NCI-H2196 treated with DMSO at 0.1 percent for 48 hours (cell line): ENCODE data around the gene UGP2.
"Not testable (repeated sequence)": the region's sequence is repeated elsewhere in the genome, so short reads cannot be mapped to it uniquely, and the experiment has no call there.

Experiments
- DNase-seq: peaks from one replicate; lab custom pipeline; 2025; ENCODE audit not compliant: unreplicated experiment; lab: John Stamatoyannopoulos, UW

UGP2 gene

DNA sequence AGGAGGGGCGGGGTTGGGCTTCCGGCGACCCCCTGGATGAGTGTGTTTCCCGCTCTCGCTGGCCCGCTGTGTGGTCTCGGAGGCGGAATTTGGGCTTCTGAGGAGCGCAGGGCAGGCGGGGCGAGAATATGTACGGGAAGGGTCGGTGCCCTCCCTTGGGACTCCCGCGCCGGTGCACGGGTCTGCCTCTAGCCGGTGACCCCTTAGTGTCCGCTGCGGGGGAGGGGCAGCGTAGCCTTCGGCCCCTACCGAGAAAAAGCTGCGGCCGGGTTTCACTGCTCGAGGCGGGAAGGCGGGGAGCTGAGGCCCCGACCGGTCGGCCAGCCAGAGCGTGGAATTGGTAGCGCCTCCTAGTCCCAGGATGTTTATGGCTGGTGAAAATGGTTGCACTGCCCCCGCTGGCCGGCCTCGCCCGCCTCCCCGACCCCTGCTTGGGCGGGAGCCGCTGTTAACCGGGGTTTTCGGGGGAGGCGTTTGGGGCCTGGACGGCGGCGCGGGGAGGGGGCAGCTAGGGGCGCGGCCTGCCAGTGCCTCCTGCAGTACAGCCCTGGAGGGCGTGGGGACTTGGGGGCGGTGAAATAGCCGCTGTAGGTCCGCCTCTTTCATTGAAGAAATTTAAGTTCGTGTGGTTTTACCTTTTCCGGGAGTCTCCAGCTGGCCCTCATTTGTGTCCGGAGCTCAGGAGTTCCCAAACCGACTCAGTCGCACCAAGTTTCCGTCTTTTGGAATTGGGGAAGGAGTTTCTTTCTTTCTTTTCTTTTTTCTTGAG lies at the start of gene UGP2:
TSS of gene UGP2 (plus strand) at position 643 of the 769 bp plus-strand sequence. CDS start 290 bp downstream, outside the sequence.
- DNase-seq: peak; percentile 54

DNA sequence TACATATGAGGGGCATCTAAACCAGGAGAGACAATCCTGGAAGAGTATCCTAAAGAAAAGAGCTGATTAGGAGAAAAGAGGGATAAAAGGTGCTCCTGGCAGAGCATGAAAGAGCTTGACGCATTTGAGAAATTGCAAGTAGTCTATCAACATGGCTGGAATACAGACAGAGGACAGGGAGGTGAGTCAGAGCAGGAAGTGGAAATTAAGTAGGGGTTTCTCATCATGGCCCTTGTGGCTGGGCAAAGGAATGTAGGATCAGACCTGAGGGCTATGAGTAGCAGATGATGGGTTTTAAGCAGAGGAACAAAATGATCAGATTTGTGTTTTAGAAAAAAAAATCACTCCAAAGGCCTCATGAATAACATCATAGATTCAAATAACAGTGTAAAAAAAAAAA lies 49.2 kb upstream of the UGP2 start:
- no peak for DNase-seq

DNA sequence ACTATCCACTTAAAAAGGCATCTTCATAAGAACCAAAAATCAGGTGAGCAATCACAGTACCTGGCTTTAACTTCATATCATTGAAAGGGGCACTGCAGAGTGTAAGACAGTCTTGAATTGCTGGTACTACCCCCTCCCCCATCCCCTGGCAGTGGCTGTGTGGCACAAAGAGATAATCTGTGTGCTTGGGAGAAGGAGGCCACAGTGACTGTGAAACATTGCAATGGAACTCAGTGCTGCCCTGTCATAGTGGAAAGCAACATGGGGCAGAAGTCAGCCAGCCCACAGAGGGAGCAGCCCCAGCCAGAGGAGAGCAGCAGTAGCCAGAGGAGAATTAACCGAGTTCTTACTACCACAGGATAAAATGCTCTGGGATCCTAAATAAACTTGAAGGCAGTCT lies 45.3 kb upstream of the UGP2 start:
- DNase-seq: no peak

GRCh38 chr2:63796796-63797195 lies 44.9 kb upstream of the UGP2 start:
- no peak for DNase-seq

DNA sequence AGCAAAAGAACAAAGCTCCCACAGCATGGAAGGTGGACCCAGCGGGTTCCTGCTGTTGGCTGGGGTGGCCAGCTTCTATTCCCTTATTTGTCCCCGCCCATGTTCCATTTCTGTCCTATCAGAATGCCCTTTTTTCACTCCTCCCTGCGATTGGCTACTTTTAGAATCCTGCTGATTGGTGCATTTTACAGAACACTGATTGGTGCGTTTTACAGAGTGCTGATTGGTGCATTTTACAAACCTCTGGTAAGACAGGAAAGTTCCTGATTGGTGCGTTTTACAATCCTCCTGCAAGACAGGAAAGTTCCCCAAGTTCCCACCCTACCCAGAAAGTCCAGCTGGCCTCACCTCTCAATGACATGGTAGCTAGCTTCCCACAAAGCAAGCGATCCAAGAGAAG lies 40.2 kb upstream of the UGP2 start:
- no peak for DNase-seq

- DNase-seq: no peak
Measured at GRCh38 chr2:63805412-63805811, 36.3 kb upstream of the UGP2 start.

DNA sequence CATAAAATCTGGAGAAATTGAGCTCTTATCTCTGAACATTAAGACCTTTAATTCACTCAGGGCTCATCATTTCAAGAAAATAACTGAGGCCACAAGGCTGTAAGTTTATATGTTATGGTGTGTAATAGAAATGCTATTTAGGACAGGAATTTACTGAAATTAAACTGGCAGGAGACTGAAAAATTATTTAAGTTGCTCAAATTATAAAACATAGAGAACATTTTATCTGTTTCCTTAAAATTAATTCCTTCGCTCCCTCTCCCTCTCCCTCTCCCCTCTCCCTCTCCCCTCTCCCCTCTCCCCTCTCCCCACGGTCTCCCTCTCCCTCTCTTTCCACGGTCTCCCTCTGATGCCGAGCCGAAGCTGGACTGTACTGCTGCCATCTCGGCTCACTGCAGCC lies 33.7 kb upstream of the UGP2 start:
- DNase-seq: not testable (repeated sequence)

DNA sequence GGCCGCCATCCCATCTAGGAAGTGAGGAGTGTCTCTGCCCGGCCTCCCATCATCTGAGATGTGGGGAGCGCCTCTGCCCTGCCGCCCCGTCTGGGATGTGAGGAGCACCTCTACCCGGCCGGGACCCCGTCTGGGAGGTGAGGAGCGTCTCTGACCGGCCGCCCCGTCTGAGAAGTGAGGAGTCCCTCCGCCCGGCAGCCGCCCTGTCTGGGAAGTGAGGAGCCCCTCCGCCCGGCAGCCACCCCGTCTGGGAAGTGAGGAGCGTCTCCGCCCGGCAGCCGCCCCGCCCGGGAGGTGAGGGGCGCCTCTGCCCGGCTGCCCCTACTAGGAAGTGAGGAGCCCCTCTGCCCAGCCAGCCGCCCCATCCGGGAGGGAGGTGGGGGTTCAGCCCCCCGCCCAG lies 32.8 kb upstream of the UGP2 start:
- not testable (repeated sequence) for DNase-seq

- DNase-seq: no peak
Measured at GRCh38 chr2:63811063-63811462, 30.6 kb upstream of the UGP2 start.

GRCh38 chr2:63811870-63812269 lies 29.8 kb upstream of the UGP2 start:
- not testable (repeated sequence) for DNase-seq

DNA sequence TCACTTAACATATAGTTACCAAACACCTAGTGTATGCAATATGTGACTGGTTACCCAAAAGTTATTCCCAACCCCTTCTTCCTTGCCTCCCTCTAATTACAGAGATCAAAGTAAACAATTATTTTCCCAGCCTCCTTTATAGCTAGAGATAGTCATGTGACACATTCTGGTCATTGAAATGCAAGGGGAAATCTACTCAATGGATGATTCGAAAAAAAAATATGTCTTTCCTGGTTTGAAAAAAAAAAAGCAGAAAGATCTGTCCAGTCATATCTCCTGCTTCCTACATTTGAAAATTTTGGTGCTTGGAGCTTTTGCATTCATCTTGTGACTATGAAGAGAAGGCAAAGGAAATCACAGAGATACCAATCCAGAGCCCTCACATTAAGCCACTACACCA lies 27.6 kb upstream of the UGP2 start:
- DNase-seq: no peak

DNA sequence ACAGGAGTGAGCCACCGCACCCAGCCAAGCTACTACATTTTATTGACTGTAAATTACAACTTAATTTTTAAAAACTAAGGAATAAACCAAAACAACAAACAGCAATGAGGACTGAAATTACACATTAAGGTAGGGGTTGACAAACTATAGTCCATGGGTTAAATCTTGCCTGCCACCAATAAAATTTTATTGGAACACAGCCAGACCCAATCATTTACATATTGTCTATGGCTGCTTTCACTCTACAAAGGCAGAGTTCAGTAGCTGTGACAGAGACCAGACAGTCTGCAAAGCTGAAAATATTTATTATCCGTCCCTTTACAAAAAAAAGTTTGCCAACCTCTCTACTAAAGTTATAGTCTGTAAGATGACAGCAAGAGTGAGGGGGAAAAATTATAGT lies 24.3 kb upstream of the UGP2 start:
- no peak for DNase-seq

DNA sequence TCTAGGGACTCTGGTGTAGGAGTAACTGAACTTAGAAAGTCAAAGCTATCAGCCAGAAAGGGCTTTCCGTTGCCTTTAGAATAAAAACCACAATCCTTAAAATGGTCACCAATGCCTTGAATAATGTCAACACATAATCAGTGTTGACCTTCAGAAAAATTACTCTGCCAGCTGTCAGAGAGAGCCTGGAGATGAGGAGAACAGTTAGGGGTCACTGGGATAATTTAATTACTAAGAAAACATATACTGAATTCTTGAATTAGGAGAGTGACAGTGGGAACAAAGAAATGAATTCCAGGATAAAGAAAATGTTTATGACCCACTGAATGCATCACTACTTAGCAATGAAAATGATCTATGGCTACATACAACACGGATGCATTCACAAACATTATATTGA lies 23.4 kb upstream of the UGP2 start:
- DNase-seq: no peak

GRCh38 chr2:63819256-63819655 lies 22.4 kb upstream of the UGP2 start:
- DNase-seq: no peak

- no peak for DNase-seq
Measured at GRCh38 chr2:63819765-63820717, 21.7 kb upstream of the UGP2 start.

DNA sequence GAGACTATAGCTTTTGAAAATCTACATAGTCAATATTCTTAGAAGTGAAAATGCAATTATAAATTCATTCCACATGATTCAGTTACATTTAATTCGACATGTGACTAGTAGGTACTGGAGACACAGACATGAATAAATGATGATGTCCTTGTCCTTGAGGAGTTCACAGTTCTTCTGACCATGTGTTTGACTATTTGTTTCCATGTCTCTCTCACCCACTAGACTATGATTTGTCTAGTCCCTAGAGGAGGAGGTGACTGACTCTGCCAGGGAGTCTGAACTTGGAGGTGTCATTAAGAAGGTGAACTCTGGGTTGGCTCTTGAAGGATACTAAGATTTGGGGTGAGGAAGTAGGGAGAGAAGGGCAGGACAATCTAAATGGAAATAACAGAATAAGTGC lies 20.7 kb upstream of the UGP2 start:
- no peak for DNase-seq

- no peak for DNase-seq
Measured at GRCh38 chr2:63821396-63821795, 20.3 kb upstream of the UGP2 start.

GRCh38 chr2:63822478-63822877 lies 19.2 kb upstream of the UGP2 start:
- DNase-seq: no peak

DNA sequence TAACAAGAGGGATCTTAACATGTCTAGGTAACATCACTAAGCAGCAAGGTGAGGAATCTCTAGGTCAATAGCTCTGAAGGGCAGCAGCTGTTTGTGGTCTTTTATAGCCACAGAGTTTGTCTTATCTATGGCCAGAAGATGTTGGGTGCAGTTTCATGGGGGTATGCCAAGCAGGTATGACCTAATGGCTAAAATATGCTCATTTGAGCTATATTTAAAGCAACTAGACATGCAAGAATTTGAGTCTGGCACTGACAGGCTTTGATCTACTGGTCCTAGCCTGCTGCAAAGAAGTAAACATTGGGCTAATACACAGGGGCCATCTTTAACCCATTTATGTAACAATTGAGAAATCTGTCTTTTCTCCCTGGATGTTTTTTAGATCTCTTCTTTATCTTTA lies 13.9 kb upstream of the UGP2 start:
- no peak for DNase-seq

DNA sequence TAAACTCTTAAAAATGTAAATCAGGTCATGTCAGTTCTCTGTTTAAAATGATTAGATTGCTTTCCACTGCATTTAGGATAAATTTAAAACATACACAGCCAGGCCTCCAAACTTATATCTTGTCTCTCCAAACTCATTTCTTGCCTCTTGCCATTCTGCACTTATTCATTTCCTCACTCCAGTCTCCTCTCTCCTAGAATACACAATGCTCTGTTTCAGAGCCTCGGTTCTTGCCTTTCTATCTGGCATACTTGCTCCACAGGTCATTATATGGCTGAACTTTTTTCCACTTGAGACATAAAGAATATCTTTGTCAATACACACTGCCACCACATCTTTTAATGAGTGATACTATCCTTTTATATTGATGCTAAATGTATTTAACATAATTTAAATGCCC lies 10.5 kb upstream of the UGP2 start:
- no peak for DNase-seq

GRCh38 chr2:63834401-63834800 lies 7.3 kb upstream of the UGP2 start:
- no peak for DNase-seq

DNA sequence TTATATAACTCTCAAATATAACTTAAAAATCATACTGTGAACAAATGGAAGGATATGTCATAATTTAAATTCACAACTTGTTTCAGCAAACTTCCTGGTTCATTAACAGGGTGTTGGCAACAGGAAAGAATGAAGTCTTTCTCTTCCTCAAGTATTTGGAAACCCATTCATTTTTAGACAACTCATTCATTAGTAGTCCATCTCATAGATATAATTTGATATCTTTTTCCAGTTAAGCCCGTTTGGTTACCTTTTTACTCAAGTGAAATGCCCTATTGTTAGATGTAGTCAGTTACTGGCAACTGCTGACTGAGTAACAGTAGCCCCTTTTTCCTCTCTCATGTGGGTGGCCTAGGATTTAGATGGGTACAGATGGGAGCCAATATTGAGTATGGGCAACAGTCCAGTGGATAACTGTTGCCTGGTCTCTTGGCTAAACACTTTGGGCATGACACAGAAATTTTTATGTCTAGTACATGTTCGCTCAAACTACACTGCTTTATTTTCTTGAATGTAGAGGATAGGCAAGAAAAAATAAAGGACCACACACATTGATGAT lies 4.6 kb upstream of the UGP2 start:
- no peak for DNase-seq
